NT2/D1 (cell line): ENCODE data around the gene FOXJ2.
"Not testable (repeated sequence)": the region's sequence is repeated elsewhere in the genome, so short reads cannot be mapped to it uniquely, and the experiment has no call there.

ENCODE experiments used
- DNase-seq: peaks from one replicate; pipeline ENCODE4 v3.0.0-alpha.2; 2011; ENCODE audit warnings: low read depth, low spot score
- H3K27me3 ChIP-seq: 2 replicates; pipeline ENCODE4 v1.6.0; 2011; ENCODE audit warnings: mild to moderate bottlenecking; ENCODE audit not compliant: insufficient read length, insufficient read depth
- H3K36me3 ChIP-seq: 2 replicates; pipeline ENCODE4 v1.6.1; 2011; ENCODE audit warnings: mild to moderate bottlenecking, low read length, mixed read lengths; ENCODE audit not compliant: insufficient read depth, insufficient read length
- H3K4me1 ChIP-seq: 2 replicates; pipeline ENCODE4 v1.5.1; 2011; ENCODE audit not compliant: insufficient read depth, insufficient read length
- H3K4me3 ChIP-seq: 2 replicates; pipeline ENCODE4 v1.5.1; 2011; ENCODE audit warnings: low read depth; ENCODE audit not compliant: insufficient read length
- H3K9ac ChIP-seq: 2 replicates; pipeline ENCODE4 v1.6.0; 2011; ENCODE audit warnings: low read depth; ENCODE audit not compliant: insufficient read length
- H3K9me3 ChIP-seq: 2 replicates; pipeline ENCODE4 v1.5.1; 2011; ENCODE audit warnings: mild to moderate bottlenecking, low read length; ENCODE audit not compliant: insufficient read depth
- SUZ12 ChIP-seq: IDR thresholded peaks from 2 replicates; pipeline ENCODE4 v1.6.1; 2011; ENCODE audit not compliant: insufficient read length, insufficient read depth; ENCODE audit errors: extremely low read depth
- YY1 ChIP-seq: IDR thresholded peaks from 2 replicates; pipeline ENCODE4 v1.6.1; 2011; ENCODE audit not compliant: insufficient read length, insufficient read depth
- ZNF274 ChIP-seq: IDR thresholded peaks from 2 replicates; pipeline ENCODE4 v1.6.1; 2011; ENCODE audit warnings: mild to moderate bottlenecking, low read depth, low read length

Gene FOXJ2

GRCh38 chr12:8076366-8076765, 43.9 kb downstream of the FOXJ2 start:
- TF ChIP-seq SUZ12 (no peak), YY1 (no peak), ZNF274 (no peak)
- no peaks in the 10 kb centered on the region for H3K4me1 ChIP-seq
- no peaks in the 10 kb centered on the region for H3K36me3 ChIP-seq
- H3K9me3 ChIP-seq, result no peaks in the 10 kb centered on the region
- no peaks in the 10 kb centered on the region for H3K27me3 ChIP-seq
- H3K9ac ChIP-seq, result no peak overlapping the region
- DNase-seq, result no peak
- H3K4me3 ChIP-seq, result no peak overlapping the region

GRCh38 chr12:8077207-8077606, 44.7 kb downstream of the FOXJ2 start:
- Histone ChIP-seq H3K4me1 (no peaks in the 10 kb centered on the region), H3K9ac (no peak overlapping the region)
- TF ChIP-seq ZNF274 (no peak), SUZ12 (no peak), YY1 (no peak)

DNA sequence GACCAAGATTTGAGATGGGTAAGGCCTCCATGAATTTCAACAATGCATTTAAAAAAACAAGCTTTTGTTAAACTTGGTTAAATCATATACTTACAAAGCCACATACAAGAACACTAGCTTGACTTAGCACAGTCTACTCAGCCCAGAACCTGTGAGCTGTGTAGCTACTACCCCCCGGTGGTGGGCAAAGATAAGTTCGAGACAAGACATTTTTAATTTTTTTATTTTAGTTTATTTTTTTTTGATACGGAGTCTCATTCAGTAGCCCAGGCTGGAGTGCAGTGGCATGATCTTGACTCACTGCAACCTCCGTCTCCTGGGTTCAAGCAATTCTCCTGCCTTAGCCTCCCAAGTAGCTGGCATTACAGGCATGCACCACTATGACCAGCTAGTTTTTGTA, 45.9 kb downstream of the FOXJ2 start:
- no peak overlapping the region for H3K4me3 ChIP-seq
- H3K4me1 ChIP-seq, result no peaks in the 10 kb centered on the region
- H3K36me3 ChIP-seq, result peaks cover under 1% of the 10 kb centered on the region
- TF ChIP-seq YY1 (no peak), ZNF274 (no peak), SUZ12 (no peak)
- H3K9me3 ChIP-seq, result no peaks in the 10 kb centered on the region
- no peak overlapping the region for H3K9ac ChIP-seq
- DNase-seq, result peak; percentile 84
- H3K27me3 ChIP-seq, result no peaks in the 10 kb centered on the region

More at GRCh38 chr12:8077207-8077606, 44.7 kb downstream of the FOXJ2 start:
- no peak overlapping the region for H3K4me3 ChIP-seq
- DNase-seq, result peak; percentile 52
- no peaks in the 10 kb centered on the region for H3K36me3 ChIP-seq
- no peaks in the 10 kb centered on the region for H3K27me3 ChIP-seq
- no peaks in the 10 kb centered on the region for H3K9me3 ChIP-seq

GRCh38 chr12:8078916-8079315, 46.4 kb downstream of the FOXJ2 start:
- no peak overlapping the region for H3K9ac ChIP-seq
- H3K4me3 ChIP-seq, result no peak overlapping the region
- H3K9me3 ChIP-seq, result no peaks in the 10 kb centered on the region
- TF ChIP-seq SUZ12, result no peak
- no peak for TF ChIP-seq YY1
- TF ChIP-seq ZNF274, result no peak
- no peaks in the 10 kb centered on the region for H3K27me3 ChIP-seq
- H3K36me3 ChIP-seq, result peaks cover 3% of the 10 kb centered on the region
- H3K4me1 ChIP-seq, result no peaks in the 10 kb centered on the region
- no peak for DNase-seq

DNA sequence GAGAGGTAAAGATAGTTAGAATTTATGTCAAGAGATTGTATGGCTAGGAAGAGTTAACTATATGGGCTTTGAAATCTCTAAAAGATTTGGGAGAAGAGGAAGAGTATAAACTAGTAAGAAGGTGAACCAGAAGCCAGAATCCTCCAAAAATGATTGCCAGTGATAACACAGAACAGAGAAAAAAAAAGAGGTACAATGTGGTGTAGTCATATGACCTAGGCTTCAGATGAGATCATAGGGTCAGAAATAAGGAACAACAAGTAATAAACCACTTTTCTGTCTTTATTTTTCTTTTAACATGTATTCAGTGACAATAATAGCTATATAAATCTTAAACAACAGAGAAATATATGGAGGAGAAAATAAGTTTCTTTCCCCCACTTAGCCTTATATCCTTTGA, 47.6 kb downstream of the FOXJ2 start:
- TF ChIP-seq ZNF274 (no peak), SUZ12 (no peak), YY1 (no peak)
- no peak for DNase-seq
- H3K9me3 ChIP-seq, result no peaks in the 10 kb centered on the region
- H3K4me3 ChIP-seq, result no peak overlapping the region
- no peak overlapping the region for H3K9ac ChIP-seq
- peaks cover 3% of the 10 kb centered on the region for H3K36me3 ChIP-seq
- H3K4me1 ChIP-seq, result no peaks in the 10 kb centered on the region
- no peaks in the 10 kb centered on the region for H3K27me3 ChIP-seq

DNA sequence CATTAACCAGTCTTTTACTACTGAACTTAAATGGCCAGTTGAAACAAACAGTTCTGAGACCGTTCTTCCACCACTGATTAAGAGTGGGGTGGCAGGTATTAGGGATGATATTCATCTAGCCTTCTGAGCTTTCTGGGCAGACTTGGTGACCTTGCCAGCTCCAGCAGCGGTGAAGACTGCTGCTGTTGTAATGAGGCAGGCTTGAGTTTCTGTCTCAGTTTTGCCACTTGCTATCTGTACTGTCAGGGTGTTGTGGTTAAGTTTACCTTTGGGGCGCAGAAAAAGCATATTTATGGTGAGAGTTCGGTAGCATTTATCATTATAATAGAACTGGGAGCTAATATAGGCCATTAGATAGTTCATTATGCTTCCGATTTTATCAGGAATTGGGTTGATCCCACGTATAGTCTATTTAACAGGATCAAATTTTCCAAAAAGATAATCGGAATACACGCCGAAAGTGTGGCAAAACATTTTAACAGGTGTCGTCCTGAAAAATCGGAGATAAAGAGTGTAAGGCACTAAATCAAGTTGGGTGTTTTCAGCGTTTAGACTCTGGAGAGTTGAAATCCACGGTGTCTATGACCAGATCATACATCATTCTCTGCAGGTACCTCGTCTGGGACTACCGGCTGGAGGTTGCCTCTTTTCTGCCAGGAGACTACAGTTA, 48.9 kb downstream of the FOXJ2 start:
- no peak for DNase-seq
- Histone ChIP-seq H3K4me1 (no peaks in the 10 kb centered on the region), H3K36me3 (peaks cover 8% of the 10 kb centered on the region), H3K27me3 (no peaks in the 10 kb centered on the region), H3K9ac (peak overlapping the region; percentile 89), H3K4me3 (peak overlapping the region; percentile 66), H3K9me3 (no peaks in the 10 kb centered on the region)
- no peak for TF ChIP-seq YY1
- no peak for TF ChIP-seq SUZ12
- TF ChIP-seq ZNF274, result no peak

- Histone ChIP-seq H3K27me3 (no peaks in the 10 kb centered on the region), H3K36me3 (peaks cover 13% of the 10 kb centered on the region), H3K9me3 (no peaks in the 10 kb centered on the region), H3K4me3 (peak overlapping the region; percentile 66), H3K4me1 (no peaks in the 10 kb centered on the region), H3K9ac (peak overlapping the region; percentile 89)
- TF ChIP-seq YY1, result no peak
- TF ChIP-seq SUZ12, result no peak
- TF ChIP-seq ZNF274, result no peak
- no peak for DNase-seq
Measured at GRCh38 chr12:8082808-8083100, 50.2 kb downstream of the FOXJ2 start.

DNA sequence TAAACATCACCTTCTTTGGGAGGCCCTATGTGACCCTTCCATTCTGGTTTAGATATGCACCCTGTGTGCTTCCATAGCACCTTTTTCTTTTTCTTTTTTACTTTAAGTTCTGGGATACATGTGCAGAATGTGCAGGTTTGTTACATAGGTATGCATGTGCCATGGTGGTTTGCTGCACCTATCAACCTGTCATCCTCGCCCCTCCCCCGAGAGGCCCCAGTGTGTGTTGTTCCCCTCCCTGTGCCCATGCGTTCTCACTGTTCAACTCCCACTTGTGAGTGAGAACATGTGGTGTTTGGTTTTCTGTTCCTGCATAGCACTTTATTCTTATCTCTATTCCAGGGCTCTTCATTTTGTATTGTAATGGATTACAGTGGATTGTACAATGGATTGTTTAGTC, 51.8 kb downstream of the FOXJ2 start:
- H3K4me3 ChIP-seq, H3K27me3 ChIP-seq, H3K4me1 ChIP-seq, H3K9me3 ChIP-seq, H3K9ac ChIP-seq, DNase-seq: not testable (repeated sequence)
- H3K36me3 ChIP-seq, result peaks cover 21% of the 10 kb centered on the region
